CD14-positive monocyte (primary cell): ENCODE results near the gene TTC16. TPM values are rescaled to one million over a fixed set of nuclear protein-coding genes. Genes with fewer than 3 reads are reported as not detected.
A peak's percentile ranks its signal among the peaks of the same experiment; 100 is the strongest.

Experiments used
- DNase-seq, 3 donors: peaks; one replicate each; pipeline ENCODE4 v3.0.0-alpha.2; 2011 to 2022
- H2AFZ ChIP-seq: 2 replicates; pipeline ENCODE4 v1.6.0; 2012; ENCODE audit warnings: mild to moderate bottlenecking, low read depth, low read length, inconsistent platforms; ENCODE audit not compliant: insufficient read depth, poor library complexity, severe bottlenecking
- H3K27ac ChIP-seq, 2 donors: 1 replicate in 1 of 2; 2 replicates in 1 of 2; pipeline ENCODE4 v1.5.1; 2012 to 2013; ENCODE audit warnings: low read length in 2 of 2, control low read depth in 1 of 2, inconsistent platforms in 1 of 2, low read depth in 1 of 2, mild to moderate bottlenecking in 1 of 2
- H3K27me3 ChIP-seq, 2 donors: one replicate each; pipeline versions ENCODE4 v1.6.0 to v1.6.1; 2011 to 2013; ENCODE audit warnings: low read length in 2 of 2; ENCODE audit not compliant: control insufficient read depth in 2 of 2, insufficient read depth in 2 of 2
- H3K36me3 ChIP-seq, 2 donors: replicated peaks in 1 of 2; 1 replicate in 1 of 2; 2 replicates in 1 of 2; pipeline versions ENCODE4 v1.5.1 to v1.6.1; 2012 to 2013; ENCODE audit warnings: low read length in 2 of 2, control low read depth in 1 of 2, inconsistent platforms in 1 of 2, mild to moderate bottlenecking in 1 of 2; ENCODE audit not compliant: insufficient read depth in 2 of 2, control insufficient read depth in 1 of 2
- H3K4me1 ChIP-seq, 2 donors: 1 replicate in 1 of 2; 2 replicates in 1 of 2; pipeline versions ENCODE4 v1.5.1 to v1.6.1; 2012 to 2013; ENCODE audit warnings: low read length in 2 of 2, control low read depth in 1 of 2, inconsistent platforms in 1 of 2, mild to moderate bottlenecking in 1 of 2, moderate library complexity in 1 of 2; ENCODE audit not compliant: insufficient read depth in 2 of 2, control insufficient read depth in 1 of 2
- H3K4me2 ChIP-seq: replicated peaks from 2 replicates; pipeline ENCODE3; 2012; ENCODE audit warnings: low read length, moderate library complexity, mild to moderate bottlenecking; ENCODE audit not compliant: poor library complexity, severe bottlenecking; ENCODE audit errors: extremely low read depth
- H3K4me3 ChIP-seq, 3 experiments: fragments of 200-600 bp in 1 of 3; sonication (generic) in 1 of 3; replicated peaks in 1 of 3; 1 replicate in 2 of 3; 2 replicates in 1 of 3; pipeline ENCODE4 v1.5.1; 2011 to 2013; ENCODE audit warnings: low read length in 3 of 3, mild to moderate bottlenecking in 3 of 3, control low read depth in 2 of 3, low read depth in 2 of 3, inconsistent platforms in 1 of 3, moderate library complexity in 1 of 3
- H3K79me2 ChIP-seq: 2 replicates; pipeline ENCODE4 v1.6.0; 2012; ENCODE audit warnings: mild to moderate bottlenecking, control low read depth, inconsistent platforms, low read length, moderate library complexity; ENCODE audit not compliant: insufficient read depth
- H3K9ac ChIP-seq: 2 replicates; pipeline ENCODE4 v1.6.0; 2017; ENCODE audit warnings: low read length, mild to moderate bottlenecking; ENCODE audit not compliant: insufficient read depth, poor library complexity, severe bottlenecking
- H3K9me3 ChIP-seq, 2 donors: replicated peaks in 1 of 2; 1 replicate in 1 of 2; 2 replicates in 1 of 2; pipeline versions ENCODE4 v1.5.1 to v1.6.1; 2012 to 2013; ENCODE audit warnings: low read length in 2 of 2, control low read depth in 1 of 2; ENCODE audit not compliant: control insufficient read depth in 1 of 2, insufficient read depth in 1 of 2
- H4K20me1 ChIP-seq: 2 replicates; pipeline ENCODE4 v1.6.0; 2012; ENCODE audit warnings: mild to moderate bottlenecking, low read length, control low read depth, moderate library complexity; ENCODE audit not compliant: insufficient read depth
- H3K27ac Mint-ChIP-seq, 7 donors: one replicate each; pipeline ENCODE4 v1.8.0; 2020; ENCODE audit warnings: mild to moderate bottlenecking in 7 of 7, mixed read lengths in 7 of 7, moderate library complexity in 6 of 7, inconsistent platforms in 2 of 7
- H3K27me3 Mint-ChIP-seq, 3 donors: one replicate each; pipeline ENCODE4 v1.8.0; 2021 to 2022; ENCODE audit warnings: low read depth in 3 of 3, mild to moderate bottlenecking in 3 of 3, mixed read lengths in 3 of 3, moderate library complexity in 3 of 3, inconsistent platforms in 1 of 3
- H3K36me3 Mint-ChIP-seq, 2 donors: one replicate each; pipeline ENCODE4 v1.8.0; 2020; ENCODE audit warnings: mixed read lengths in 2 of 2, inconsistent platforms in 1 of 2, mild to moderate bottlenecking in 1 of 2
- H3K4me1 Mint-ChIP-seq: one replicate; pipeline ENCODE4 v1.8.0; 2020; ENCODE audit warnings: mild to moderate bottlenecking, mixed read lengths
- H3K4me3 Mint-ChIP-seq, 2 donors: one replicate each; pipeline ENCODE4 v1.8.0; 2020; ENCODE audit warnings: mild to moderate bottlenecking in 2 of 2, mixed read lengths in 2 of 2, moderate library complexity in 1 of 2
- H3K9me3 Mint-ChIP-seq, 7 donors: one replicate each; pipeline ENCODE4 v1.8.0; 2020 to 2022; ENCODE audit warnings: mixed read lengths in 7 of 7, mild to moderate bottlenecking in 6 of 7, moderate library complexity in 6 of 7, inconsistent platforms in 2 of 7
- CTCF ChIP-seq: fragments of 200-600 bp; IDR thresholded peaks from one replicate; pipeline ENCODE4 v1.8.0; 2022; ENCODE audit warnings: antibody characterized with exemption, mild to moderate bottlenecking
- WGBS: methylation state at CpG from one replicate; pipeline ENCODE4 v1.1.5; 2013; ENCODE audit warnings: missing lambda C conversion rate; ENCODE audit not compliant: insufficient coverage; 5-methylcytosine and 5-hydroxymethylcytosine counted together
- intact Hi-C, 2 donors: fragments of 100-400 bp; cut with micrococcal nuclease; formaldehyde crosslinking; loops; one replicate each; pipeline versions ENCODE4 v1.15.0 to v1.15.1; 2023
- polyA plus RNA-seq, 3 donors: library from polyadenylated mRNA; depleted of rRNA in 1 of 3; unstranded in 2 of 3; stranded (reverse) in 1 of 3; fragments of 300-500 nt in 2 of 3; fragments of >200 nt in 1 of 3; fragmentation: Illumina TruSeq in 2 of 3; gene quantifications; 1 replicate in 2 of 3; 2 replicates in 1 of 3; pipeline ENCODE4 v1.2.3, GENCODE V29; 2012 to 2021

The TTC16 gene
- polyA plus RNA-seq, 3 donors: 0.04 TPM; not detected in 2

GRCh38 chr9:127679506-127679905 is 36.4 kb upstream of the TTC16 start:
- no peaks in the 10 kb centered on the region for H4K20me1 ChIP-seq
- H3K4me1 ChIP-seq: no peaks in the 10 kb centered on the region
- TF ChIP-seq CTCF: no peak
- no CpG with 5 or more reads among the region's 2 CpGs for WGBS
- Mint-ChIP-seq H3K36me3 (no peaks in the 10 kb centered on the region), H3K27me3 (peaks cover 0 to 5% (median 2%) of the 10 kb centered on the region in 3 donors), H3K4me3 (no peak overlapping the region), H3K4me1 (no peaks in the 10 kb centered on the region), H3K9me3 (no peaks in the 10 kb centered on the region), H3K27ac (no peak overlapping the region)
- no peak for DNase-seq
- H2AFZ ChIP-seq: no peak overlapping the region
- no peaks in the 10 kb centered on the region for H3K36me3 ChIP-seq
- H3K9me3 ChIP-seq: no peaks in the 10 kb centered on the region
- intact Hi-C loops: no loop called here
- no peak overlapping the region for H3K27ac ChIP-seq
- H3K79me2 ChIP-seq: no peaks in the 10 kb centered on the region
- no peaks in the 10 kb centered on the region for H3K27me3 ChIP-seq
- H3K4me2 ChIP-seq: no peak overlapping the region
- H3K9ac ChIP-seq: no peak overlapping the region
- no peak overlapping the region for H3K4me3 ChIP-seq

- no peak overlapping the region for H3K4me3 Mint-ChIP-seq
- Histone ChIP-seq H2AFZ (no peak overlapping the region), H3K27me3 (no peaks in the 10 kb centered on the region), H4K20me1 (no peaks in the 10 kb centered on the region), H3K4me3 (no peak overlapping the region), H3K4me2 (no peak overlapping the region), H3K79me2 (no peaks in the 10 kb centered on the region), H3K27ac (no peak overlapping the region), H3K9ac (no peak overlapping the region), H3K4me1 (no peaks in the 10 kb centered on the region), H3K9me3 (no peaks in the 10 kb centered on the region), H3K36me3 (no peaks in the 10 kb centered on the region)
- H3K9me3 Mint-ChIP-seq: no peaks in the 10 kb centered on the region
- intact Hi-C loops: no loop called here
- WGBS: 94% methylated on average over 9 of the region's 11 CpGs
- DNase-seq: no peak
- H3K27ac Mint-ChIP-seq: peak overlapping the region in 1 of 7 donors; percentile 1
- no peaks in the 10 kb centered on the region for H3K36me3 Mint-ChIP-seq
- no peak for TF ChIP-seq CTCF
- H3K4me1 Mint-ChIP-seq: no peaks in the 10 kb centered on the region
- peaks cover 0 to 5% (median 2%) of the 10 kb centered on the region in 3 donors for H3K27me3 Mint-ChIP-seq
Measured at GRCh38 chr9:127680226-127680625, 35.7 kb upstream of the TTC16 start.
